H1 (cell line): ENCODE data around the gene PEX14.

Experiments
- JUND ChIP-seq: IDR thresholded peaks from 2 replicates; pipeline ENCODE4 v1.6.1; 2011; ENCODE audit warnings: mild to moderate bottlenecking, improper control_type of control experiment, low read length
- MAFK ChIP-seq: IDR thresholded peaks from 2 replicates; pipeline ENCODE4 v1.6.1; 2012; ENCODE audit warnings: low read depth, mild to moderate bottlenecking, improper control_type of control experiment, low read length
- POLR2A ChIP-seq, 2 experiments: IDR thresholded peaks; 1 replicate in 1 of 2; 2 replicates in 1 of 2; pipeline ENCODE4 v1.6.1; 2011; ENCODE audit warnings: low read depth in 2 of 2, low read length in 2 of 2, mild to moderate bottlenecking in 2 of 2; ENCODE audit errors: control extremely low read depth in 1 of 2
- RAD21 ChIP-seq, 2 experiments: IDR thresholded peaks in 1 of 2; conservative IDR thresholded peaks in 1 of 2; 2 replicates each; pipeline ENCODE4 v1.6.1; 2011; ENCODE audit warnings: low read depth in 2 of 2, low read length in 2 of 2, improper control_type of control experiment in 1 of 2, inconsistent platforms in 1 of 2, mild to moderate bottlenecking in 1 of 2, moderate library complexity in 1 of 2
- RBBP5 ChIP-seq: IDR thresholded peaks from 2 replicates; pipeline ENCODE4 v1.7.1; 2012; ENCODE audit warnings: low read depth, mild to moderate bottlenecking, inconsistent platforms, low read length, moderate library complexity, borderline replicate concordance
- RNF2 ChIP-seq: fragments of 200-900, 300-1000 bp; sonication (generic); IDR thresholded peaks from 2 replicates; pipeline ENCODE4 v1.7.1; 2016; ENCODE audit warnings: borderline replicate concordance, low read depth, mild to moderate bottlenecking, antibody characterized with exemption, low read length; ENCODE audit not compliant: poor library complexity, severe bottlenecking; ENCODE audit errors: missing control alignments
- SP1 ChIP-seq: IDR thresholded peaks from 2 replicates; pipeline ENCODE4 v1.6.1; 2011; ENCODE audit warnings: low read depth, low read length
- TAF7 ChIP-seq: optimal IDR thresholded peaks from 2 replicates; pipeline ENCODE3; 2011; ENCODE audit warnings: low read depth, mild to moderate bottlenecking, inconsistent platforms, low read length, moderate library complexity, borderline replicate concordance
- TCF12 ChIP-seq: IDR thresholded peaks from 2 replicates; pipeline ENCODE4 v1.6.1; 2011; ENCODE audit warnings: low read depth, mild to moderate bottlenecking, low read length
- TF ChIP-seq, protein P1 (sequence below): IDR thresholded peaks from 2 replicates; pipeline ENCODE4 v1.6.1; 2012; ENCODE audit warnings: inconsistent platforms
- TF ChIP-seq, protein P2 (sequence below): IDR thresholded peaks from 2 replicates; pipeline ENCODE4 v1.6.1; 2011; ENCODE audit warnings: low read depth, mild to moderate bottlenecking, low read length; ENCODE audit not compliant: insufficient read depth
- TF ChIP-seq, protein P3 (sequence below), 3 experiments: IDR thresholded peaks; 1 replicate in 2 of 3; 2 replicates in 1 of 3; pipeline versions ENCODE4 v1.5.1 to v1.6.1; 2011; ENCODE audit warnings: low read length in 3 of 3, mild to moderate bottlenecking in 3 of 3, inconsistent platforms in 2 of 3, low read depth in 1 of 3, moderate library complexity in 1 of 3; ENCODE audit not compliant: insufficient read depth in 1 of 3; ENCODE audit errors: control extremely low read depth in 1 of 3

DNA sequence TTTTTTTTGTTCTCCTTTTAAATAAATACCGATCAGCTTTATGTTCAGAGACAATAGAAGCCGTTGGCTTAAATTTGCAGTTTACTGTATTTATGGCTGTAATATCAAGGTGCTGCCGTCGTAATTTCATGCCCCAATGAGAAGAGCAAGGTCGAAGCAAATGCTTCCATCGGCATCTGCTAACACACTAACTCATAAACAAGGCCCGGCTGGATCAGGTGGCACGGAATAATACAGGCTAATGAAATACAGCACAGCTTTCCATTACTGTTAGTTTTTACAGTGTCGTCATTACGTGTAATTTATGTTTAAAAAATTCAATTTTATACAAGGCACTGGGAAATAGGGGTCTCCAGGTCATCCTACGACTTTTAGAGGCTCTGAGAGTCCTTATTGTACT, 119.0 kb downstream of the PEX14 start:
- TF ChIP-seq RNF2 = no peak
- TF ChIP-seq POLR2A (IDR thresholded peaks at IDR 0.05; ENCODE audit: control extremely low read depth in 1 of 2, low read depth in 2 of 2, low read length in 2 of 2) = no peak
- no peak for TF ChIP-seq RBBP5
- TF ChIP-seq TAF7 = no peak
- no peak for TF ChIP-seq JUND
- no peak for TF ChIP-seq SP1
- TF ChIP-seq, protein P1, sequence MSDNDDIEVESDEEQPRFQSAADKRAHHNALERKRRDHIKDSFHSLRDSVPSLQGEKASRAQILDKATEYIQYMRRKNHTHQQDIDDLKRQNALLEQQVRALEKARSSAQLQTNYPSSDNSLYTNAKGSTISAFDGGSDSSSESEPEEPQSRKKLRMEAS = no peak
- TF ChIP-seq, protein P2, sequence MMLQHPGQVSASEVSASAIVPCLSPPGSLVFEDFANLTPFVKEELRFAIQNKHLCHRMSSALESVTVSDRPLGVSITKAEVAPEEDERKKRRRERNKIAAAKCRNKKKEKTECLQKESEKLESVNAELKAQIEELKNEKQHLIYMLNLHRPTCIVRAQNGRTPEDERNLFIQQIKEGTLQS = no peak
- TF ChIP-seq, protein P3, sequence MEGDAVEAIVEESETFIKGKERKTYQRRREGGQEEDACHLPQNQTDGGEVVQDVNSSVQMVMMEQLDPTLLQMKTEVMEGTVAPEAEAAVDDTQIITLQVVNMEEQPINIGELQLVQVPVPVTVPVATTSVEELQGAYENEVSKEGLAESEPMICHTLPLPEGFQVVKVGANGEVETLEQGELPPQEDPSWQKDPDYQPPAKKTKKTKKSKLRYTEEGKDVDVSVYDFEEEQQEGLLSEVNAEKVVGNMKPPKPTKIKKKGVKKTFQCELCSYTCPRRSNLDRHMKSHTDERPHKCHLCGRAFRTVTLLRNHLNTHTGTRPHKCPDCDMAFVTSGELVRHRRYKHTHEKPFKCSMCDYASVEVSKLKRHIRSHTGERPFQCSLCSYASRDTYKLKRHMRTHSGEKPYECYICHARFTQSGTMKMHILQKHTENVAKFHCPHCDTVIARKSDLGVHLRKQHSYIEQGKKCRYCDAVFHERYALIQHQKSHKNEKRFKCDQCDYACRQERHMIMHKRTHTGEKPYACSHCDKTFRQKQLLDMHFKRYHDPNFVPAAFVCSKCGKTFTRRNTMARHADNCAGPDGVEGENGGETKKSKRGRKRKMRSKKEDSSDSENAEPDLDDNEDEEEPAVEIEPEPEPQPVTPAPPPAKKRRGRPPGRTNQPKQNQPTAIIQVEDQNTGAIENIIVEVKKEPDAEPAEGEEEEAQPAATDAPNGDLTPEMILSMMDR (IDR thresholded peaks at IDR 0.05; ENCODE audit: control extremely low read depth in 1 of 3, insufficient read depth in 1 of 3, low read depth in 1 of 3, low read length in 3 of 3) = no peak
- no peak for TF ChIP-seq MAFK
- TF ChIP-seq RAD21 (IDR thresholded peaks at IDR 0.05 in 1 of 2, conservative IDR thresholded peaks at IDR 0.05 in 1 of 2; ENCODE audit: low read depth in 2 of 2, low read length in 2 of 2) = no peak
- TF ChIP-seq TCF12 = no peak
